Fibroblast of the aortic adventitia (primary cell): Measurements from ENCODE around the gene IQSEC1. TPM values are rescaled to one million over a fixed set of nuclear protein-coding genes. Genes with fewer than 3 reads are reported as not detected.

Experiments used
- DNase-seq: peaks from one replicate; pipeline ENCODE4 v3.0.0-alpha.2; 2010; ENCODE audit warnings: low read depth
- H3K4me3 ChIP-seq: 2 replicates; pipeline ENCODE4 v1.5.1; 2011; ENCODE audit warnings: low read depth, mild to moderate bottlenecking, control low read depth, low read length, moderate library complexity
- CTCF ChIP-seq: IDR thresholded peaks from 2 replicates; pipeline ENCODE4 v1.5.1; 2011; ENCODE audit warnings: mild to moderate bottlenecking, low read length, control low read depth, inconsistent platforms; ENCODE audit not compliant: insufficient read depth
- total RNA-seq: library from RNA; depleted of rRNA; stranded (reverse); fragments of >200 nt; gene quantifications from 2 replicates; pipeline ENCODE4 v1.2.3, GENCODE V29; 2012; ENCODE audit warnings: low replicate concordance

IQSEC1 gene
- total RNA-seq, 1 donor: 15.9 TPM

- H3K4me3 ChIP-seq: no peak overlapping the region
- no peak for DNase-seq
- no peak for TF ChIP-seq CTCF
Observed at GRCh38 chr3:12960497-12960896, 112.7 kb downstream of the IQSEC1 start.

GRCh38 chr3:12959838-12960378 is 113.3 kb downstream of the IQSEC1 start:
- no peak for TF ChIP-seq CTCF
- no peak for DNase-seq
- H3K4me3 ChIP-seq: no peak overlapping the region

GRCh38 chr3:12959410-12959809 is 113.8 kb downstream of the IQSEC1 start:
- no peak overlapping the region for H3K4me3 ChIP-seq
- DNase-seq: no peak
- no peak for TF ChIP-seq CTCF

GRCh38 chr3:12957824-12958792 is 115.1 kb downstream of the IQSEC1 start:
- TF ChIP-seq CTCF: no peak
- no peak for DNase-seq

GRCh38 chr3:12957339-12957738 is 115.9 kb downstream of the IQSEC1 start:
- H3K4me3 ChIP-seq: no peak overlapping the region
- no peak for TF ChIP-seq CTCF
- no peak for DNase-seq

More at GRCh38 chr3:12957824-12958792, 115.1 kb downstream of the IQSEC1 start:
- no peak overlapping the region for H3K4me3 ChIP-seq

- no peak for DNase-seq
- no peak for TF ChIP-seq CTCF
- no peak overlapping the region for H3K4me3 ChIP-seq
Observed at GRCh38 chr3:12956316-12956660, 116.9 kb downstream of the IQSEC1 start.
